Gastrocnemius medialis (tissue), 4 donors: Measurements from ENCODE around the gene RITA1.

Source experiments
- POLR2A ChIP-seq, 2 donors: fragments of 450-650 bp; IDR thresholded peaks; one replicate each; pipeline ENCODE4 v1.6.1; 2017; ENCODE audit warnings: antibody characterized with exemption in 2 of 2, mild to moderate bottlenecking in 2 of 2, moderate library complexity in 2 of 2
- TF ChIP-seq, protein P1 (sequence below), 5 experiments: fragments of 450-650 bp in 3 of 5; fragments of 200-600 bp in 2 of 5; sonication (generic) in 2 of 5; IDR thresholded peaks in 4 of 5; conservative IDR thresholded peaks in 1 of 5; 1 replicate in 4 of 5; 2 replicates in 1 of 5; pipeline ENCODE4 v1.5.1; 2016 to 2019; ENCODE audit warnings: antibody characterized with exemption in 5 of 5, mild to moderate bottlenecking in 3 of 5, moderate library complexity in 3 of 5

DNA sequence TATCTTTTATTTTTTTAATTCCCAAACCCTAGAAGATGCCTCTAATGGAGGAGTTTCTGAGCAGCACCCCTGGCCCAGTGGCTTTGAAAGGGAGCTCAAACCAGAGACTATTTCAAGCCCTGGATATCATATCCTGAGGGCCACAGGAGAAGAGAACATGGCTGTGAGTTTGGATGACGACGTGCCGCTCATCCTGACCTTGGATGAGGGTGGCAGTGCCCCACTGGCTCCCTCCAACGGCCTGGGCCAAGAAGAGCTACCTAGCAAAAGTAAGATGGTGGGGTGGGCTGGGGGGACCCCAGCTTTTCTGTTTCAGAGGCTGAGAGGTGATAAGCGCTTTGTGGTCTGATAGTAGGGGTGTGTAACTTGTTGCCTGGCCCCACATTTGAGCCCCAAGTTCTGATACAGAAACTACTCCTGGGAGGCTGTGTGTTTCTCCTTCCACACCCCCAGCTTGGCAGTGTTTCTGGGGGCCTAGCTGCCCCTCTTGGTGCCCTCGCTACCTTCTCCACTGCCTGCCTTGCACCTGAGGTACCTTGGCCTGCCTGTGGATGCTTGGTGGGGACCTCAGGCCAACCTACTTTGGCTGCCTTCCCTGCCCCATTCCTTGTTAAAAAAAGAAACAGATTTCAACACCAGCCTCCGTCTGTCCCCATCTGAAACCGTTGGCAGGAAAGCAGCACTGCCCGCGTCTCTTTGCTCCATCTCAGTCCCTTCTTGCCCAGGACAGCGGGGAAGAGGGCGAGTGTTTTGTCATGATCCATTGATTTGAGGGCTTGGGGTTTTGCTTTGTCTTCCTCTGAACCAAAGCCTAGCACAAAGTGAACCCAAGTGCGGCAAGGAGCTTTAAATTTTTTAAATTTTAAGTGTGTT is 41.4 kb downstream of the RITA1 start:
- TF ChIP-seq, protein P1, sequence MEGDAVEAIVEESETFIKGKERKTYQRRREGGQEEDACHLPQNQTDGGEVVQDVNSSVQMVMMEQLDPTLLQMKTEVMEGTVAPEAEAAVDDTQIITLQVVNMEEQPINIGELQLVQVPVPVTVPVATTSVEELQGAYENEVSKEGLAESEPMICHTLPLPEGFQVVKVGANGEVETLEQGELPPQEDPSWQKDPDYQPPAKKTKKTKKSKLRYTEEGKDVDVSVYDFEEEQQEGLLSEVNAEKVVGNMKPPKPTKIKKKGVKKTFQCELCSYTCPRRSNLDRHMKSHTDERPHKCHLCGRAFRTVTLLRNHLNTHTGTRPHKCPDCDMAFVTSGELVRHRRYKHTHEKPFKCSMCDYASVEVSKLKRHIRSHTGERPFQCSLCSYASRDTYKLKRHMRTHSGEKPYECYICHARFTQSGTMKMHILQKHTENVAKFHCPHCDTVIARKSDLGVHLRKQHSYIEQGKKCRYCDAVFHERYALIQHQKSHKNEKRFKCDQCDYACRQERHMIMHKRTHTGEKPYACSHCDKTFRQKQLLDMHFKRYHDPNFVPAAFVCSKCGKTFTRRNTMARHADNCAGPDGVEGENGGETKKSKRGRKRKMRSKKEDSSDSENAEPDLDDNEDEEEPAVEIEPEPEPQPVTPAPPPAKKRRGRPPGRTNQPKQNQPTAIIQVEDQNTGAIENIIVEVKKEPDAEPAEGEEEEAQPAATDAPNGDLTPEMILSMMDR (IDR thresholded peaks at IDR 0.05 in 4 of 5, conservative IDR thresholded peaks at IDR 0.05 in 1 of 5), result no peak
- peak; percentile 62 to 69 for TF ChIP-seq POLR2A (IDR thresholded peaks at IDR 0.05)
